Body of pancreas (tissue), 4 donors: ENCODE results near the gene IQCK.

ENCODE experiments used
- CTCF ChIP-seq, 7 experiments: fragments of 450-650 bp in 4 of 7; fragments of 200-600 bp in 3 of 7; sonication (generic) in 3 of 7; IDR thresholded peaks; one replicate each; pipeline ENCODE4 v1.5.1; 2016 to 2019; ENCODE audit warnings: antibody characterized with exemption in 7 of 7
- POLR2A ChIP-seq, 3 donors: fragments of 450-650 bp; IDR thresholded peaks; one replicate each; pipeline ENCODE4 v1.6.1; 2016; ENCODE audit warnings: antibody characterized with exemption in 3 of 3, mild to moderate bottlenecking in 2 of 3

- TF ChIP-seq POLR2A (IDR thresholded peaks at IDR 0.05) (no peak), CTCF (IDR thresholded peaks at IDR 0.05) (no peak)
Measured at GRCh38 chr16:19743816-19744159, 25.7 kb downstream of the IQCK start.
